Loucy (cell line): ENCODE results near the gene FXR2.

Source experiments
- H2AFZ ChIP-seq: fragments of 200-600 bp; sonication (generic); 2 replicates; pipeline ENCODE4 v1.6.0; 2016; ENCODE audit warnings: antibody characterized with exemption, mild to moderate bottlenecking, low read length, moderate library complexity
- H3F3A ChIP-seq: fragments of 200-600 bp; 2 replicates; pipeline ENCODE4 v1.6.0; 2016; ENCODE audit warnings: antibody characterized with exemption, low read depth, mild to moderate bottlenecking
- H3K27me3 ChIP-seq: fragments of 200-600 bp; sonication (generic); 2 replicates; pipeline ENCODE4 v1.6.1; 2014; ENCODE audit warnings: low read length, mild to moderate bottlenecking; ENCODE audit not compliant: insufficient read depth, poor library complexity, severe bottlenecking
- H3K36me3 ChIP-seq: fragments of 200-600 bp; sonication (generic); 2 replicates; pipeline ENCODE4 v1.6.1; 2016; ENCODE audit warnings: low read length; ENCODE audit not compliant: insufficient read depth
- H3K4me1 ChIP-seq: fragments of 200-600 bp; sonication (generic); 2 replicates; pipeline ENCODE4 v1.5.1; 2014; ENCODE audit warnings: low read length, mild to moderate bottlenecking; ENCODE audit not compliant: insufficient read depth, poor library complexity, severe bottlenecking
- H3K4me2 ChIP-seq: fragments of 200-600 bp; sonication (generic); 2 replicates; pipeline ENCODE4 v1.6.0; 2014; ENCODE audit warnings: antibody characterized with exemption, low read length, low read depth, mild to moderate bottlenecking; ENCODE audit not compliant: poor library complexity, severe bottlenecking
- H3K4me3 ChIP-seq: fragments of 200-600 bp; sonication (generic); 2 replicates; pipeline ENCODE4 v1.5.1; 2014; ENCODE audit warnings: low read length, mild to moderate bottlenecking, mixed read lengths; ENCODE audit not compliant: poor library complexity, severe bottlenecking
- H3K79me2 ChIP-seq: fragments of 200-600 bp; sonication (generic); 2 replicates; pipeline ENCODE4 v1.6.1; 2014; ENCODE audit warnings: low read length; ENCODE audit not compliant: insufficient read depth
- H3K9ac ChIP-seq: fragments of 200-600 bp; sonication (generic); 2 replicates; pipeline ENCODE4 v1.6.0; 2014; ENCODE audit warnings: mild to moderate bottlenecking, low read depth, low read length, moderate library complexity; ENCODE audit not compliant: poor library complexity, severe bottlenecking
- H3K9me2 ChIP-seq: fragments of 200-600 bp; sonication (generic); replicated peaks from 2 replicates; pipeline ENCODE4 v1.6.1; 2016; ENCODE audit warnings: low read depth, low read length, mixed read lengths
- H3K9me3 ChIP-seq: fragments of 200-600 bp; sonication (generic); 2 replicates; pipeline ENCODE4 v1.6.1; 2014; ENCODE audit warnings: mild to moderate bottlenecking, antibody characterized with exemption, low read length, low read depth; ENCODE audit not compliant: insufficient read depth
- H4K20me1 ChIP-seq: fragments of 200-600 bp; sonication (generic); 2 replicates; pipeline ENCODE4 v1.6.0; 2014; ENCODE audit warnings: antibody characterized with exemption, low read length, mild to moderate bottlenecking; ENCODE audit not compliant: insufficient read depth, poor library complexity, severe bottlenecking
- EZH2phosphoT487 ChIP-seq: fragments of 200-600 bp; IDR thresholded peaks from 2 replicates; pipeline ENCODE4 v1.6.1; 2018; ENCODE audit warnings: antibody characterized with exemption, mild to moderate bottlenecking, moderate library complexity, borderline replicate concordance
- TF ChIP-seq, protein P1 (sequence below): fragments of 200-600 bp; sonication (generic); conservative IDR thresholded peaks from 2 replicates; pipeline ENCODE4 v1.5.1; 2014; ENCODE audit warnings: mild to moderate bottlenecking, antibody characterized with exemption, low read length

The FXR2 gene

DNA sequence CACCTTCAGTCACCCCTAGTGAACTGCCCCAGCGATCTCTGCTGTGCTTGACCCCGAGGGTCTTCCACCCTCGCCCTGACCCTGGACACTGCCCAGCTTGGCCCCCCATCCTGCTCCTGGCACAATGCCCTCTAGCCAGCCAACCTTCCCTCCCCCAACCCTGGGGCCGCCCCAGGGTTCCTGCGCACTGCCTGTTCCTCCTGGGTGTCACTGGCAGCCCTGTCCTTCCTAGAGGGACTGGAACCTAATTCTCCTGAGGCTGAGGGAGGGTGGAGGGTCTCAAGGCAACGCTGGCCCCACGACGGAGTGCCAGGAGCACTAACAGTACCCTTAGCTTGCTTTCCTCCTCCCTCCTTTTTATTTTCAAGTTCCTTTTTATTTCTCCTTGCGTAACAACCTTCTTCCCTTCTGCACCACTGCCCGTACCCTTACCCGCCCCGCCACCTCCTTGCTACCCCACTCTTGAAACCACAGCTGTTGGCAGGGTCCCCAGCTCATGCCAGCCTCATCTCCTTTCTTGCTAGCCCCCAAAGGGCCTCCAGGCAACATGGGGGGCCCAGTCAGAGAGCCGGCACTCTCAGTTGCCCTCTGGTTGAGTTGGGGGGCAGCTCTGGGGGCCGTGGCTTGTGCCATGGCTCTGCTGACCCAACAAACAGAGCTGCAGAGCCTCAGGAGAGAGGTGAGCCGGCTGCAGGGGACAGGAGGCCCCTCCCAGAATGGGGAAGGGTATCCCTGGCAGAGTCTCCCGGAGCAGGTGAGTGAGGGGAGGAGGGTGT lies 56.0 kb downstream of the FXR2 start, which contains the start of gene TNFSF13:
TSS of gene TNFSF13 (plus strand) at position 207 of the 776 bp plus-strand sequence. CDS start at position 497, 290 bp downstream.
- no peak within 1 kb of the TSS for H3K9ac ChIP-seq
- no peak within 1 kb of the TSS for H3K4me3 ChIP-seq

DNA sequence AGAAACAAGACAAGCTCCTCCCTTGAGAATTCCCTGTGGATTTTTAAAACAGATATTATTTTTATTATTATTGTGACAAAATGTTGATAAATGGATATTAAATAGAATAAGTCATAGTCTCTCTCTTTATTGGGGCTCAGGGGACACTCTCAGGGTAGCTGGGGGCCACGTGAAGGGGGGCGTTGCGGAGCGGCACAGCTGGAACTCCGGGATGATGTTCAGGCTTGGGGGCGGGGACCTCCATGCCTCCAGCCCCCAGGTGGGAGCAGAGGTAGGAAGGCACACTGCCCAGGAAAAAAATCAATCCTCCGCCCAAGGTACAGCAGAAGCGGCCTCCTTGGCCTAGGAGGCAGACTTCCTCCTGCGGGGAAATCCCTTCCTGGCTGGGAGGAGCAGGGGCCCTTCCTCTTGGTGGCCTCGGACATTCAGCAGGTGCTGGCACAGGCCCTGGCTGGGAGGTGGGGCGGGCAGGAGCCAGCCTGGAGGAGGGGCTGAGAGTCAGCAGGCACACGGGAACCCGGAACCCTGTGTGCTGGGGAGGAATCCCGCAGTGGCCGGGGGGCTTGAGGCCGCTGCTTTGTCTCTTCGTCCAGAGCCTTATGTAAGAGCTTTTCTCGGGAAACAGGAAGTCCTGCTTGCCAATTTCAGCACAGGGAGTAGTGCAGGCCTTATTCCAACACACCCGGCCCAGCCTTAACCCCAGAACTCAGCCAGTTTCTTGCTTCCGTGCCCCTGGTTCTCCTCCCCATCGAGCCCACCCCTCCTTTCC lies 56.7 kb downstream of the FXR2 start:
- H3F3A ChIP-seq: 0 out of 2 replicates have a peak, but pooled peaks cover 4% of the 10 kb centered on the region
- no peak overlapping the region for H3K9ac ChIP-seq

More for the DNA sequence above, 56.0 kb downstream of the FXR2 start, which contains the start of gene TNFSF13:
- Histone ChIP-seq H3K36me3 (no peaks in the 10 kb centered on the region), H3K79me2 (peaks cover 20% of the 10 kb centered on the region), H3K9me2 (no peaks in the 10 kb centered on the region), H3K9me3 (no peaks in the 10 kb centered on the region), H3K4me1 (peaks cover 7% of the 10 kb centered on the region), H3K4me2 (no peak within 1 kb of the TSS), H3F3A (0 out of 2 replicates have a peak, but pooled peaks cover 4% of the 10 kb centered on the region), H4K20me1 (peaks cover 7% of the 10 kb centered on the region), H2AFZ (no peak within 1 kb of the TSS), H3K27me3 (no peaks in the 10 kb centered on the region)
- TF ChIP-seq EZH2phosphoT487: no peak
- TF ChIP-seq, protein P1, sequence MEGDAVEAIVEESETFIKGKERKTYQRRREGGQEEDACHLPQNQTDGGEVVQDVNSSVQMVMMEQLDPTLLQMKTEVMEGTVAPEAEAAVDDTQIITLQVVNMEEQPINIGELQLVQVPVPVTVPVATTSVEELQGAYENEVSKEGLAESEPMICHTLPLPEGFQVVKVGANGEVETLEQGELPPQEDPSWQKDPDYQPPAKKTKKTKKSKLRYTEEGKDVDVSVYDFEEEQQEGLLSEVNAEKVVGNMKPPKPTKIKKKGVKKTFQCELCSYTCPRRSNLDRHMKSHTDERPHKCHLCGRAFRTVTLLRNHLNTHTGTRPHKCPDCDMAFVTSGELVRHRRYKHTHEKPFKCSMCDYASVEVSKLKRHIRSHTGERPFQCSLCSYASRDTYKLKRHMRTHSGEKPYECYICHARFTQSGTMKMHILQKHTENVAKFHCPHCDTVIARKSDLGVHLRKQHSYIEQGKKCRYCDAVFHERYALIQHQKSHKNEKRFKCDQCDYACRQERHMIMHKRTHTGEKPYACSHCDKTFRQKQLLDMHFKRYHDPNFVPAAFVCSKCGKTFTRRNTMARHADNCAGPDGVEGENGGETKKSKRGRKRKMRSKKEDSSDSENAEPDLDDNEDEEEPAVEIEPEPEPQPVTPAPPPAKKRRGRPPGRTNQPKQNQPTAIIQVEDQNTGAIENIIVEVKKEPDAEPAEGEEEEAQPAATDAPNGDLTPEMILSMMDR: no peak

DNA sequence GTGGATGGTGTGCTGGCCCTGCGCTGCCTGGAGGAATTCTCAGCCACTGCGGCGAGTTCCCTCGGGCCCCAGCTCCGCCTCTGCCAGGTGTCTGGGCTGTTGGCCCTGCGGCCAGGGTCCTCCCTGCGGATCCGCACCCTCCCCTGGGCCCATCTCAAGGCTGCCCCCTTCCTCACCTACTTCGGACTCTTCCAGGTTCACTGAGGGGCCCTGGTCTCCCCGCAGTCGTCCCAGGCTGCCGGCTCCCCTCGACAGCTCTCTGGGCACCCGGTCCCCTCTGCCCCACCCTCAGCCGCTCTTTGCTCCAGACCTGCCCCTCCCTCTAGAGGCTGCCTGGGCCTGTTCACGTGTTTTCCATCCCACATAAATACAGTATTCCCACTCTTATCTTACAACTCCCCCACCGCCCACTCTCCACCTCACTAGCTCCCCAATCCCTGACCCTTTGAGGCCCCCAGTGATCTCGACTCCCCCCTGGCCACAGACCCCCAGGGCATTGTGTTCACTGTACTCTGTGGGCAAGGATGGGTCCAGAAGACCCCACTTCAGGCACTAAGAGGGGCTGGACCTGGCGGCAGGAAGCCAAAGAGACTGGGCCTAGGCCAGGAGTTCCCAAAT lies 57.4 kb downstream of the FXR2 start:
- no peaks in the 10 kb centered on the region for H3K9me2 ChIP-seq
- no peak overlapping the region for H3K4me3 ChIP-seq
- 0 out of 2 replicates have a peak, but pooled peaks cover 4% of the 10 kb centered on the region for H3F3A ChIP-seq
- no peaks in the 10 kb centered on the region for H3K4me1 ChIP-seq
- H3K79me2 ChIP-seq: peaks cover 5% of the 10 kb centered on the region
- no peak overlapping the region for H3K4me2 ChIP-seq
- no peak overlapping the region for H2AFZ ChIP-seq
- peaks cover 3% of the 10 kb centered on the region for H4K20me1 ChIP-seq
- no peaks in the 10 kb centered on the region for H3K36me3 ChIP-seq
- H3K9ac ChIP-seq: no peak overlapping the region
- TF ChIP-seq, protein P1: no peak
- no peak for TF ChIP-seq EZH2phosphoT487
- no peaks in the 10 kb centered on the region for H3K27me3 ChIP-seq
- H3K9me3 ChIP-seq: no peaks in the 10 kb centered on the region

More for the DNA sequence above, 56.7 kb downstream of the FXR2 start:
- Histone ChIP-seq H3K36me3 (no peaks in the 10 kb centered on the region), H3K79me2 (peaks cover 12% of the 10 kb centered on the region), H3K9me3 (no peaks in the 10 kb centered on the region), H2AFZ (no peak overlapping the region), H3K4me1 (peaks cover 5% of the 10 kb centered on the region), H3K4me3 (no peak overlapping the region), H4K20me1 (peaks cover 7% of the 10 kb centered on the region), H3K4me2 (no peak overlapping the region), H3K9me2 (no peaks in the 10 kb centered on the region), H3K27me3 (no peaks in the 10 kb centered on the region)
- TF ChIP-seq EZH2phosphoT487: no peak
- TF ChIP-seq, protein P1: no peak
